Activated CD8-positive, alpha-beta memory T cell treated with anti-CD3 and anti-CD28 coated beads, Interleukin-2, amount 50 U/mL, for 24 hours (primary cell): ENCODE results near the gene CFAP58.

ENCODE experiments used
- DNase-seq: peaks from one replicate; pipeline ENCODE4 v3.0.0-alpha.2; 2020; ENCODE audit errors: extremely low read depth

Gene CFAP58

DNA sequence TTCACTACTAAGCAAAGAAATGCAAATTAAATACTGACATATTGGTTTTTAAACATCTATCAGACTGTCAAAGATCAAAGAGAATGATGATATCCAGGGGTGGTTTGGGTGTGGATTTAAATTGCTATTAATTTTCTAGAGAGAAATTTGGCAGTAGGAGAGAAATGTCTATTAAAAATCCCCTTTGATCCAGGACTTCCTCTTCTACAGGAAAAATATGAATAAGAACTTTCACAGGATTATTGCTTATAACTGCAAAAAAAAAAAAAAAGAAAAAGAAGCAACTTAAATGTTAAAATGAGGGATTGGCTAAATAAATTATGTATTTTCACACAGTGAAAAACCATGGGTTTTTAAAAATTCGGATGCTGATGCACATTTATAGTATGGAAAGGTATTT lies 21.0 kb downstream of the CFAP58 start:
- no peak for DNase-seq

DNA sequence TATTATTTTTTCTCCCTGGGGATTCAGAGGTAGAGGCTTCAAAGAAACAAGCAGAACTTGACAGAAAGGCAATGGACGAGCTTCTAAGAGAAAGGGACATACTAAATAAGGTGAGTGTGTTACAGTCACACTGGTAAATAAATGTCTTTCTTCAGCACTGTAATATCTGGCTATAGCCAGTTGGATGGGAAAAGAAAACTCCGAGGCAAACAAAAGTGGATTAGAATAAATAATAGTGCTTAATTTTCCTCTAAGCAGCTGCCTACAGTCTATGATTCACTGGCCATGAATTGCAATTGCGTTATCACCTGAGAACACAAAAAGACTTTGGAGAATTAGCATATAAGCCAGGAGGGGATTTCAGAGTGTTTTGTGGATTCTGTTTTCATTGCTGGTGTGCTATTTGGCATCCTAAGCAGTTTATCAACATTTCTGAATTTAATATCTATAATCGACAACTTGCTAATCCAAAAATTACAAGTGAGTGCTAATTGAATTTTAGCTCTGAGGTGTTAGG lies 23.2 kb downstream of the CFAP58 start:
- DNase-seq, result no peak

DNA sequence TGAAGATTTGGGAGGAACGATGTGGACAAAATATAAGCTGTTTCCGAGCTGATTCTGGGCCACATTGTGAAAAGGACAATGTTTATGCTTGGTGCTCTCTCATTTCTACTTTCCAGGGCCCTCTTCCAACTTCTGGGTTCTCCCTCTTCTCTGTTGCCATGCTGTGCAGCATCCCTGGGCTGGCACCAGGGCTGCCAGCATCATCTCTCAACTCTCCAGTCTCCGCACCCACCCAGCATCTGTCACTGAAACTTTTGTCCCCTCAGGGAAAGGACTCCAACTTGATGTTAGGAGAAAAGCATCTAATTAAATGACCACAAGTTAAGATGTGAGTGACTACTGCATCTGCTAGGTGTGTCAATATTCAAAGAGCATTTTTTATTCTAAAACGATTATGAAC lies 26.7 kb downstream of the CFAP58 start:
- no peak for DNase-seq

DNA sequence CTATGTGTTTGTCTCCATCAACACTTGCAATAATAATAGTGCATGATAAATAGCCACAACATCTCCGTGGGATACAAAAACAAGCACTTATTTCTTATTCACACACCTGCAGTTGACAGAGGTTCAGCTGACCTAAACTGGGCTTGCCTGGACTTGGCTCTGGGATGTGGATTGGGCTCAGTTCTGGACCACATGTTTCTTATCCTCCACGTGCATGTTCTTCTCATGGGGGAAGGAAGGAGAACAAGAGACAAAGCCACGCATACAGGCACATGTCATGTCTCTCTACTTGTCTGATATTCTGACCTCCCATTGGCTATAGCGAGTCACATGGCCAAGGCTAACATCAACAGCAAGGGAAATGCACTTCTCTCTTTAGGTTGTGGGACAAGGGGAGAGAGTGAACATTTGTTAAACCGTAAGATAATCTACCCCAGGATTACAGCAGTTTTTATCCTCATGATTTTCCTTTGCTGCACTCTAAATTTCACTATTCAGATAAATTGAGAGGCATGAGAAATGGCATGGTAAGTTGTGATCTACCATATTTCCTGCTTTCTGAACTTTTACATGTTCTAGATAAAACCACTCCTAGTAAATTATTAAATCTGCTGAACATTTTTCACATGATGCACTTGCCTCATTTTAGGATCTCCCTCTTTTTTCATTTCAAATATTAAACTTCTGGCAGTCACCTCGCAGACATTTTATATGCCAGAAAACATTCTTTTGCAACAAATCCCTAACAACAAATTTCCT lies 33.7 kb downstream of the CFAP58 start:
- DNase-seq, result no peak

DNA sequence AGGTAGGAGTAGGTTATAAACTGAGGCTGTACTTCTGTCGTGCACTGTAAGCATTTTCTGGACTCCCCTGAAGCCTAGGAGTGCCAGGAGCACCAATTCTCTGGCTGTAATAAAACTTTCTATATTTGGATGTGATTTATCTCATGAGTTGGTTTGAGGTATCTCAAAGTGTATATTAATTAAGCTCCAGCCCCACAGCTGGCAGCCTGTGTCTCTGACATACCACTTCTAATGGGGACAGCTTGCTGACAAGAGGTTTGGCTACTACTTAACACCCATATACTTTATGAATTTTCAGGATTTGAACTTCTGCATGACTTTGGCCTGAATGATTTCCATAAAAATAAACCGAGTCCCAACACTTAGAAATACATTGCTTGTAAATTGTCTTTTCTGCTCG lies 35.2 kb downstream of the CFAP58 start:
- no peak for DNase-seq

DNA sequence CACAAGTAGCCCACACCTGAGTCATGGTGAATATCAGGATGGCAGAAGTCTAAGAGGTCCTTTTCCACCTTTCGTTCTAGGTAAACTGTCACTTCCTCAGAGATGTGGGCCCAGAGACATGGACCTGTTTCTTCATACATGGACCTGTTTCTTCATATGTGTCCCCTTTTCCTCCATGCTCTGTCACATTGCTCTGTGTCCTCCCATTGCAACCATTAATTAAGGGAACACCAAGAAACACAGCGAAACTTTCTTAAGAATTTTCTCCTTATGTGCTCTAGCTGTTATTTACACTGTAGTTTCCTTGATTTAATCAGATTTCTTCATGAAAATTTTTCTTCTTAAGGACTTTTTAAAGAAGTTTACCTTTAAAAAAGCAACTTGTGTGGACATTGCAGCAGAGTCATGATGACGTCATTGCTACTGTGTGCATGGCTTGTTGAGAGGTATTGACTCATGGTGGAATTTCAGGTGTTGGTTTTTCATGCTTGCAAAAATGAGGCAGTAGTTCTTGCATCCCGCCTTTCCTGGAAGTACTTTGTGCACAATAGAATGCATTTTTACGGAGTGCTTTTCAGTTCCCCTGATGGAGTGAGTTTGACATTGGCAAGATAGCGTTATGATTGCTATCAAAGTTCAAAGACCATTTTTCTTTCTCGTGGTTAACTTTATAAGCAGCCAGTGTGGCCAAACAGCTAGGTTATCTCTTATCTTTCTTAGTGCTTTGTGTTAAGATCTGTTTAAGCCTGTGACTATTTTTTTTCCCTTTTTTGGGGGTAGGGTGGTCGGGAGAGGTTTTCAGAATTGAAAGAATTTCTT lies 37.7 kb downstream of the CFAP58 start:
- DNase-seq, result no peak

DNA sequence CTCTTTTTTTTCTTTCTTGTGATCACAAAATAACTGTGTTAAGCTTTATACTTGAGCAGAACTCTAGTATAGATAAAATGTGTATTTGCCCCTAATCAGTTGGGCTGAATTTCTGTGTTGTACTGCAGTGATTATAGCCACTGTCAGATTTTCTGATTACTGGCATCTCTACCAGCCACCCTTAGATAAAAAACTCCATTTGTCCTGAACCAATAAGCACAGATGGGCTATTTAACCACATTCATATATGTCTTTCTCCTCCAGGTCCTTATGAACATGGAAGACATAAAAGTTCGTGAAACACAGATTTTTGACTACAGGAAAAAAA lies 38.3 kb downstream of the CFAP58 start:
- no peak for DNase-seq

DNA sequence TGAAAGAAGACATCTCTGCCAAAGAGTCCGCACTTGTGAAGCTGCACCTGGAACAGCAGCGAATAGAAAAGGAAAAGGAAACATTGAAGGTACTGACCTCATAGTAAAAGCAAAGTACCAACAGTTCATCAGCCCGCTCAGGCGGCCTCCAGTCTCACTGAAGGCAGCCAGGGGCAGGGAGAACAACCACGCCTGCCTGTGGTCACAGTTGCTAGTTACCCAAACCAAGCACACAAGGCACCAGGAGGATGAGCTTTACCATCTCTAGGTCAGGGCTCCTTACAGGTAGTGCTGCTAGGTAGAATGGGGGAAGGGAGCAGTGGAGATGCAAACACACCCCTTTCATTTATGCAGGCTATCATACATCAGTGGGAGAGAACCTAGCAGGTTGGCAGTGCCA lies 39.8 kb downstream of the CFAP58 start:
- DNase-seq, result no peak

DNA sequence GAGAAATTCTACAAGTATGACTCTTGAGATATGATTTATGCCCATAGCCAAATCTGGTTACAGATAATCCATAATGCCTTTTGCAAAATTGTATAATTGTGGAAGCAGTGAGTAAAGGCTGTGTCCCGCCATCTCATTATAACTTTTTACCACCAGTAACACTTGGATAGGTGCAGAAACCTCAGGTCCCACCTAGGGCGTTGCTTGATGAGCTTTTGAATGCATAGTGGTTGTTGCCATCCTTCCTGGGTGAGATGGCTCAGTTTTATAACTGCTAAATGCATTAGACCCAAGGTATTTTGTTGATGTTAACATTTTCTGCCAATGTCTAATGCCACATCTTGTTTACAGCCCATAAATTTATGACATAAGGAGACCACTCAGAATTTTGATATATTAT lies 42.9 kb downstream of the CFAP58 start:
- DNase-seq, result no peak

DNA sequence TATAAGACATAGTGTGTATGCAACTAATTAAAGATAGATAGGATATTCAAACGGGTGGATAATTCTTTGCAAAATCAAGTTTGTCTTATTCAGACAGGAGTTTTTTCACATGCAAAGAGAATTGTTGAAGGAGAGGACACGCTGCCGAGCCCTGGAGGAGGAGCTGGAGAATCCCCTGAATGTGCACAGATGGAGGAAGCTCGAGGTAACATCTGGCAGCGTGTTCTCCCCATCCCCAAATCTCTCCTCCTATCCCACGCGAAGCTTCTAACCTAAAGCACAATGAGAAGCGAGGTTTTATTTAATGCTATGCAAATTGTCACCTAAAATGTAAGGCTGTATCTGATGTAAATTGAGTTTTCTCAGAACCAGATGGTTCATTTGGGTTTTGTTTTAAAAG lies 50.0 kb downstream of the CFAP58 start:
- no peak for DNase-seq

DNA sequence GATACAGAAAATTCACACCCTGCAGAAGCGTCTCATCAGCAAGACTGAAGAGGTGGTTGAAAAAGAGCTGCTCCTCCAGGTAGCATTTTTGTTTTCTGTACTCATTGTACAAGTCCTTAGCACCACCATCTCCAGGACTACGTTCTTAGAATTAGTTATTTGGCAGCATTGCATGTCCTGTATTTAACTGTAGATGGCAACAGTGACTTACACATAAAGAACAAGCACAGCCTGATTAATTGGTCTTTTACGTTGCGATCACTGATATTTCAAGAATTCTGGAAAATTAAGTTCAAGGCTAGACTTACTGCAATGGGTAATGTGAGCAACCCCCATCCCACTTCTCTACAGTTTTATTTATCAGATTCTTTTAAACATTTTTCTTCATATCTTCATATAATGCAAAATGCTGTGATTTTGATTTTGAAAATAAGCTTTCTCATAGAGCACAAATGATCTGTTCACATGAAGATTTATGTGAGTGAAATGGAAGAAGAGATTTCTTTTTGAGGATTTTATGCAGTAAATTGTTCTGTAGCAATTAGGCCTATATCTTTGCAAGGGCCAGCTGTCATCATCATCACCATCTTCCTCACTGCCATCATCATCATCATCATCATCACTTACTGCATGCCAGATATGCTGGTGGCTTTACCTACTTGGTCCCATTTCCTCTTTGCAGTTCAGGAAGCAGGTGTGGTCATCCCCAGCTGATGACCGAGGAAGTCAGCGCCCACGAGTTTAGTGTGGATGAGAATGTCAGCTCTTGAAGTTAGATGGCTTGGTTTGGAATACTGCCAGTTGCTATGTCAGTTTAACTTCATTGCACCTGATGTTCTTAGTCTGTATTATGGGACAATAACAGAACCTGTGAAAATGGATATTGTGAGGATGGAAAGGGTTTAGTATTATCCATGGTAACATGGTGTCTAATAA lies 53.4 kb downstream of the CFAP58 start:
- DNase-seq, result no peak

DNA sequence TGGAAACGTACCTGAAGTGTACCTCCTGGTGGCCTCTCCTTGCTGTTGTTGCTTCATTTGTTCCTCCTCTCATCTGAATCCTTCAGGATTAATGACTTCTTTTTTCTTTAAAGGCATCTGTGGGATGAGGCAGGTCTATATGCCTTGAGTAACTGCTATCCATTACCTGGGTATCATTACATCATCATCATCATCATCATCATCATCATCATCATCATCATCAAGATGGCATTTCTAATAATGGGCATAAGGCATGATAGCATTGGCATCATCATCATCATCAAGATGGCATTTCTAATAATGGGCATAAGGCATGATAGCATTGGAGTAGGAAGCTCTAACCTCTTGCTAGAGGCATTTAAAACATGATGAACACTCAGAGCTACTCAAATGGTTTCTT lies 59.9 kb downstream of the CFAP58 start:
- DNase-seq, result no peak

DNA sequence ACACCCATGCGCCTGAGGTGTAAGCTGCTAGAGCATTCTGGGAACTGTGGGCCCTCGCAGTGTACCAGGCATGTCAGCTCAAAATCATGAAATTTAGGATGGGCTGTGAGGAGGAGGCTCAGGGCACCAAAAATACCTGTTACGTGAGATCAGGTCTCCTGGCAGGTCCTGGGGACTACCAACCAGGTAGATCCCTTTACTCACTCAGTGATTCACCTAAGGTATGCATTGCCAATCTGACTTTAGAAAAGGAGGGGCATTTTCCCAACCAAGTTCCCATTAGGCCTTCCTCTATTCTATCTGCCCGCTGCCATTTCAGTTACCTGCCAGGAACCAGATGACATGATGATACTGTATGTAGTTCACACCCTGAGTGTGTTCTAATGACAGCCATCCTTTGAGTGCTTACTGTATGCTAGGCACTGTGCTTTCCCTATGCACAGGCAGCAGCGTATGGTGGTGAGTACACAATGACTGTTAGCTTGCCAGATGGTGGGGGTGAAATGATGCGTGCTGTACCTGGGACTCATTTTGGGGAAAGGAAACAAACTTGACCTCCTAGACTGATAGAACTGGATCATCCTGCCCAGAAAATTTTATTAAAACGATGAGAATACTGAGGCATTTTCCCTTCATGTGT lies 62.0 kb downstream of the CFAP58 start:
- DNase-seq, result no peak

DNA sequence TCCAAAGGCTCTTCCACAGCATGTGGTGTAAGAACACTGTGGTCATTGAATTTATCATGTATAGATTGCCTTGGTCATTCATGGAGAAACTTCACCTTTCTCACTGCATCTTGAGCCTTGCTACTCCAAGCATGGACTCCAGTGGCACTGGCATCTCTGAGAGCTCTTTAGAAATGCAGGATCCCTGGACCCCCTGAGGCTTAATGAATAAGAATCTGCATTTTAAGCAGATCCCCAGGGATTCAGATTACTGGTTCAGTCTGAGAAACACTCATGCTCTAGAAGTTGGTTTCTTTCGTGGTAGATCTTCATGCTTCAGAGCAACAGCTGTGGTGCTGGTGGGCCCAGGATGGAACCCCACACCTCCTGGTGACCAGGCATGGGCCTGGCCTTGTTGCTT lies 63.2 kb downstream of the CFAP58 start:
- no peak for DNase-seq

DNA sequence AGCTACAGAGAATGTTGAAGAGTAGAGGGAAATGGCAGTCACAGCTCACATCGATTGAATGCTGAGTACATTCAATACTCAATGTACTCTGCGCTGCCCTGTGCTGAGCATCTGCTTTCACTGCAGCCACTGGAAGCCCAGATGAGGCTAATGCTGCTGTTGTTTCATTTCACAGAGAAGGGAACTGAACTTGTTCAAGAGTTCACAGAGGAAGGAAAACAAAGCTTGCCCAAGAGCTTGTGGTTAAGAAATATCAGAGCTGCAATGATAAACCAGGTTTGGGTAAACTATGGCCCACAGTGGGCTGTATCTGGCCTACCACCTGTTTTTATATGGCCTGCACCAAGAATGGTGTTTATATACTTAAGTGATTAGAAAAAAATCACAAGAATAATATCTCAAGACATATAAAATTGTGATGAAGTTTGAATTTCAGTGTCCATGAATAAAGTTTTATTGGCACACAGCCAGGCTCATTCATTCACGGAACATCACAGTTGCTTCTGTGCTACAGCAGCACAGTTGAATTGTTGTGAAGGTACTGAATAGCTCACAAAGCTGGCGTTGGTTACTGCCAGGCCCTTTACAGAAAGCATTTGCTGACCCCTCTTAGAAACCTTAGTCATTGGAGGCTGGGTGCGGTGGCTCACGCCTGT lies 64.1 kb downstream of the CFAP58 start:
- no peak for DNase-seq

DNA sequence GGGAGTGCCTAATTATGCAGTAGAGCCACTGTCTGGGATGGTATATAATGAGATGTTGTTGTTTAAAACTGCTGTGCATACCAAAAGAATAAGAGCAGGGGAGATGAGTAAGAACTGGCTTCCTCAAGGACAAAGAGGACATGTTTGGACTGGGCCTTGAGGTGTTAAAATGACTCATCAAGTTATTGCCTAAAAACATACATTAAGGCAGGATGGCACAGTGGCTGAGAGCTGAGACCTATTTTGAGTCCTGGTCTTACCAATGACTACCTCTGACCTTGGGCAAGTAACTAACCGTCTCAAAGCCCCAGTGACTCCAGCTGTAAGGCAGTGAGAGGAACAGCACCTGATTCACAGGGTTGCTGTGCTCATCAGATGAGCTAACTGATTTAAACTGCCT lies 71.1 kb downstream of the CFAP58 start:
- DNase-seq, result no peak

DNA sequence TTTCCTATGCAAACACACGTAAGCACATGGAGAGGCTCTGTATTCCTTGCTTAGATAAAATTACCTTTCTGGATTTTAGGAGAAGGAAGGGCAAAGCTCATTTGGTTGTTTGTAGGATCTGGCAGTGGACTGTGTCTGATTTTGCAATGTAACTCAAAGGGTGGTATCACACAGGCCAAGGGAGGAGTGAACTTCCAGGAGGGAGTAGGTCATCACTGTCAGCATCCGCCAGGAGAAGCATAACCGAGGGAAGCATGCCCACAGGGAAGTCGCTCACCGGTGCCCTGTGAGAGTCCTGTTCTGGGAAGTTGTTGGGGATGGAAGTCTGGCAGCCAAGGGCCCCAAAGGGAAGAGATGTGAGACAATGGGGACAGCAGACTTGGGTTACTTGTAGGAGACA lies 74.4 kb downstream of the CFAP58 start:
- no peak for DNase-seq

DNA sequence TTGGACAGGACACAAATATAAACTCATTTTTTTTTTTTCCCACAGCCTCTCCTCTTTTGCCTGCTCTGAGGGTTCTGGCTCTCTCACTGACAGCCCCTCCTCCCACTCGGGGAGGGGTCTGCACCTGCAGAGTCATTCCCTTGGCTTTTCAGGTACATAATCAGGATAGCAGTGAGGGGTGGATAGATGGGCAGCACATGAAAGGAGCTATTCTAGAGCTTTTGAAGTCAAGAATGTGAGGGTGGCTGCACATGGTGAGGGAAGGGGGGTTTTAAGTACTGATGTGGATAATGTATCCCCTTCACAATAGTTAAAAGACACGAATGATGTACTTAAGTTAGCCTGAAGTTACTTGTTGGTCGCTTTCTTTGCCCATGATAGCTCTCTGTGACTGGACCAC lies 76.2 kb downstream of the CFAP58 start:
- no peak for DNase-seq

DNA sequence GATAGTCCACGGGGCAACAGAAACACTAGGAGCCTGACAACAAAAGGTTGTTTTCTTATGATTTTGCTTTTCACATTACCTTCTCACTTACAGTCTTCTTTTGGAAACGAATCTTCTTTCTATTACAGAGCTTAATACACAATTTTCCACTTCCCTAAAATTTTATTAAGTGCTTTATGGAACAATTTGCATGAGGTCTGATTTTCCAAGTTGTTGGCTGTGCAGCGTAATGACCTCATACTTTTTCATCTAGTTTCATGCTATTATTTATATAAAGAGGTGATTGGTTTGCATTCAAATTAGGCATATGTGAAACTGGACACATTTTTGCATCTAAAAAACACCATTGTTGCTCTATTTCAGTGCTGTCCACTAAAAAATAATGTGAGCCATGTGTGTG lies 76.7 kb downstream of the CFAP58 start:
- no peak for DNase-seq

DNA sequence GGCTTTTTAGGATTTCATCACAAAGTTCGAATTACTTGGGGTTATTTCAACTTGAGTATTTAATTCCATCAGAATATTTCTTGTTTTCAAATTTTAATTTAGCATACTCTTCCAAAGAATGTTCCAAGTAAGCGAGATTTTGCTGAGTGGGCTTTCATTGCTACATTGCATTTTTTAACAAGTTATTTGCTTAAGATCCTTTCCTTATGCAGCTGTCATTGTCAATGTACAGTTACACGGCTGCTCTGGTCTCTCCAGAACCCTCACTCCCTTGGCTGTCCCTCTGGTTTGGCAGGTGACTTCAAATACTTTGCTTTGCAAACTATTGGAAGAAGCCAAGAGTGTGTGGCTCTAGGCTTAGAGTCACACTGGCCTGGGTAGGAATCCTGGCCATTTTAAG lies 80.0 kb downstream of the CFAP58 start:
- DNase-seq, result no peak

DNA sequence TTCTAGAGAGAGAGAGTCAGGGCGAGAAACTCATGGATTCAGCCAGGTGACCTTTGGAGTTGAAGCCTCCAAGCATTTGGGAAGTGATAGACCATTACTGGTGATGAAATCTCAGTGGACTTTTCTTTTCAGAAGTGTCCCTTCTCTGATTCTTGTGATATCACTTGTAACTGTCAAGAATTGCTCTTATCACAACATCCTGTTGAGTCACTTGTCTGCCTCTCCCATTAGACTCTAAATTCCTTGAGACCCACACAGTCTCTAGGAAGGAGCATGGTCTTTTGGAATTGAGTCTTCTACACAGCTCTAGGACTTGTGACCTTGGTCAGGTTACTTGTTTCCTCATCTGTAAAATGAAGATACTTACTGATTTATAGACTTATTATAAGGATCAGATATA lies 81.0 kb downstream of the CFAP58 start:
- DNase-seq, result no peak
